ENCODE results near the gene TRABD2B. TPM values are rescaled to one million over a fixed set of nuclear protein-coding genes. Genes with fewer than 3 reads are reported as not detected.

TRABD2B gene
- not detected for total RNA-seq

DNA sequence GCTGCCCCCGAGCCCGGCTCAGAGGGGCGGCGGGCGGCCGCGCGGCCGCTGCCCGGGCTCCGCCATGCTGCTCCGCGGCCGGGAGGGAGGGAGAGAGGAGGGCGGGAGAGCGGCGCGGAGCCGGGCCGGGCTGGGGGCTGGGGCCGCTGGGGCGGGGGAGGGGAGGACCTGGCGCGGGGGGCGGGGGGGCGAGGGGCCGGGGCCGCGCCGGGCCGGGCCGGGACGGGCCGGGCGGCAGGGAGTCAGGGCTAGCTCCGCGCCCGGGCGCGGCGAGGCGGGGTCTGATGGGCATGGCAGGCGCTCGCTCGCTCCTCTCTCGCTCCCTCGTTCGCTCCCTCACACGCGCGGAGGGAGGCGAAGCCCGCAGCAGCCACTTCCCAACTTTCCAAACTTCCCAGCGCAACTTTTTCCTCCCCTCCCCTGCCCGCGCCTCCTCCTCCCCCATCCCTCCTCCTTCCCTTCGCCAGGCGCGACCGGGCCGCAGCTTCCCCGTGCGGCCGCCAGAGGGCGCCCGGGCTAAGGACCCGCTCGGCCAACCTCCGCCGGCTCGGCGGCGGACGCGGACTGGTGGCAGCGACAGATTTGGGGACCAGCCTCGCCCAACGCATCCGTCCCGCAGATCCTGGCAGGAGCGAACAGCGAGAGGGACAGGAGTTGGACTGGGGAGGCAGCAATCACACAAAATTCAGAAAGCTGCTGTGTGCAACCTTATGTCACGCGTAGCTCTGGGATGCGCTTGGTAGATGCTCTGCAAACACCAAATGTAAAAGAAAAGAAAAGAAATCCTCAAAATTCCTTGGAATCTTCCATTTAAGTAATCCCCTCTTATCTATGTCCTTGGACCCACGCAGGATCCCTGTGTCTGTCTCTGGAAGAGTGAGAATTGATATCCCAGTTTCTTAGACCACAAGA is at the start of gene TRABD2B:
TSS of gene TRABD2B (minus strand) at position 97 of the 912 bp plus-strand sequence.
- ChIA-PET CTCF (interaction anchor here (0.5 to 2.4 kb wide), 6 partner anchors 11 to 70 kb away, joined by 3 to 8 read pairs (median 3); no protein-coding TSS in a partner anchor), POLR2A (interaction anchor here (0.6 kb wide), 1 partner anchor 44 kb away, joined by 3 read pairs; no protein-coding TSS in a partner anchor)

DNA sequence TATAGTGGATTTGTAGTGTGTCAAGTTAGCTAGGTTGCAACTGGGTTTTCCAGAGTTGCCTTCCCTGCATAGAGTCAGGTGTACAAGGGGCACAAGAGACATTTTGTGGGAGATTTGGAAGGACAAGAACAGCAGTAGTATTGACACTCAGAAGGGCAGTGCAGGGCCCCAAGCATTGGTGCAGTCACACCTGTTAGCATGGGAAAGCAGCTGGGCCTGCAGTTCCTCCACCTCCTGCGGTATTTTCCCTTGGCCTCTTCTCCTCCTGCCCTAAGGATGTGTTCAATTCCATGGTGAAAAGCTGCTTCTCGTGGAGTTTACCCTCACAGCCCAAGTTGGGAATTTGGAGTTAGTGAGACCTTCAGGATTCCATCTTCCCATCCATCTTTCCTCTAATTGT is 47.1 kb upstream of the TRABD2B start:
- POLR2A ChIA-PET, result no interaction called here
- CTCF ChIA-PET, result no interaction called here

DNA sequence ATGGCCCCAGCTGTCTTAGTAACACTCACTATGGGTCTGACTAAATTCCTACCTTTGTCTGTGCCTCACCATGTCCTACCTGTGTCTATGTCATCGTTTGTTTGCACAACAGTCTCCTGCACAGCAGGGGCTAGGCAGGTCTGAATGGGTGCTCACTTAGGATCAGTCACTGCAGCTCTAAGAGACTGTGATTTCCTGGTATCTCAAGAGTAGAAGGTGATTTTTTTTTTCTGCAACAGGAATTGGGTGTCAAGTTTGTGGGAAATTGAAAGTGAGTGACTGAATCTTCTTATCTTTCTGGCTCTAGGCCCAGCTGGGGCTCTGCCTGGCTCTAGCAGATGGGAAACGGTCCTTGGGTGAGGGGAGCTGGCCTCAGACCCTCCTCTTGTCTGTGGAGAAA is 46.4 kb upstream of the TRABD2B start:
- CTCF ChIA-PET, result no interaction called here
- POLR2A ChIA-PET, result no interaction called here

DNA sequence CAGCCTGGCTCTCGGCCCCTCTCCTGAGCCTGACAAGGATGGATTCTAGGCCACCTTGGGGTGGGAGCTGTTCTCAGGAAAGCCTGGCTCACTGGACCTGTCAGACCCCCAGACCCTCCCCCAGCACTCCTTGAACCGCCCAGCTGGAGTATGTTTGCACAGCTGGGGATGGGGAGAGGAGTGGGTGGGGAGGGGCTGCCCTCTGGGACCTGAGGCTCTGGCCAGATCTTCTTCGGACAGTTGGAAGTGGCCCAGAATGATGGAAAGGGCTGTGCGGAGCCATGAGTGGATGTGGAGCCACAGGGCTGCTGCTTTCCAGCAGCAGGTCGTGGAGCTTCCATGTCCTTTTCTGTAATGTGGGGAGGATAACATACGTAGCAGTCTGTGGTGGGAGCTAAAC is 43.0 kb upstream of the TRABD2B start:
- ChIA-PET POLR2A (no interaction called here), CTCF (no interaction called here)

DNA sequence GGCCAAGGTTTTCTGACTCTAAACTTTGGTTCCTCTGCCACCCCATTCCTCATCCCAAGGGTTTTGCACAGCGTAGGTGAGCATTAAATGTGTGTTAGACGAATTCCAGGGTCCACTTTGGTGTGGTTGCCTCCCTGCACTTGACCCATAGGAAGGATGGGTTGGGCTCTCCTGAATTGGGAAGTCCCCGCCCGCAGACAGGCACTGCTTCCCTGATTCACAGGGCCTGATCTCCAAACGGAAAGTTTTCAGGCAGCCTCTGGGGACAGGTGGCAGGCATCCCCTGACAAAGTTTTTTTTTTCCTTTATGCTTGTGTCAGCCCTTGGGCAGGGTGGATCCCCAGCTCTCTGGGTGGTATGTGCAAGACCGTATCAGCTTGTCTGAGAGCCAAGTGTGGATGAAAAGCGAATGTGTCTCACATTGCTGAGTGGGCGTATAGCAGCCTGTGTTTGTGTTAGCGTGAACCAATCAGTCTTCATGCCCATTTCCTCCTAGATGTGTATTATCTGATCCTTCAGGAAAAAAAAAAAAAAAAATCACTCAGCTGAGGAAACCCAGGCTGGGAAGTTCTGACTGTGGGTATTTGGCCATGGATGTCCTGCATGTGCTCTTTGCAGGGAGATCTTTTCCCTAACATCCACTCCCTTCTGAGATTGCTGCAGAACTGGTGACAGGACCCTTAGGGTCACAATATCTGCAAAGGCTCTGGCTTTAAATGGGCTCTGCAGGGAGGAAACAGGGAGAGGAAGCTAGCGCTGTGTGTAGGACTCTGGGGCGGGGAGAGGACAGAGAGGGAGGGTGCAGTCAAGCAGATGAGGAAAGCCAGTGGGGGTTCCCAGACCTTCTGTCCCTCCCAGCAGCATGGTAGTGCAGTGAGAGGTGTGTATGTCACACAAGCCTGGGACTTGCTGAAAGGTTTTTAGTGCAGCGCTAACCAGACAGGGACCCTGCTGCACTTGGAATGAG is 42.2 kb upstream of the TRABD2B start:
- POLR2A ChIA-PET, result no interaction called here
- CTCF ChIA-PET, result no interaction called here

DNA sequence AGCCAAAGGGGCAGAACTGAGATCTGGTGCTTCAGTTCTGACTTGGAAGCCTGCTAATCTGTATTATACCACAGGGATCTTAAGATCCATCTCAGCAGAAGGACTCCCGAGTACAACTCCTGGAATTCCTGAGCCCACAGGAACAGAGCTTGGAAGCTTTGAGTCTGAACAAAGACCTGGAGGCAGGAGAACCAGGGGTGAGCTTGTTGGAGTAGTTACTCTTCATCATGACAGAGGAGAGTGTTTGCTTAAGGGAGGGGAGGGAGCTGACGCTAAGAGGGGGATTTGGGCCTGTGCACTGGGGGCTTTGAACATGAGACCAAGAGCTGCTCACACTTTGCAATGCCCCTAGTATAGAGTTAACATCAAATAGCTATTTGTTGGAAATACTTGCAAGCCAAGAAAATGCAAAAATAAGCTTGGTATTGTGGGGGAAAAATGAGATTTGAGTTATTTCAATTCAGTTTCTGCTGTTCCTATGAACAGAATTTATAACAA is 41.1 kb upstream of the TRABD2B start:
- POLR2A ChIA-PET, result no interaction called here
- CTCF ChIA-PET, result no interaction called here

DNA sequence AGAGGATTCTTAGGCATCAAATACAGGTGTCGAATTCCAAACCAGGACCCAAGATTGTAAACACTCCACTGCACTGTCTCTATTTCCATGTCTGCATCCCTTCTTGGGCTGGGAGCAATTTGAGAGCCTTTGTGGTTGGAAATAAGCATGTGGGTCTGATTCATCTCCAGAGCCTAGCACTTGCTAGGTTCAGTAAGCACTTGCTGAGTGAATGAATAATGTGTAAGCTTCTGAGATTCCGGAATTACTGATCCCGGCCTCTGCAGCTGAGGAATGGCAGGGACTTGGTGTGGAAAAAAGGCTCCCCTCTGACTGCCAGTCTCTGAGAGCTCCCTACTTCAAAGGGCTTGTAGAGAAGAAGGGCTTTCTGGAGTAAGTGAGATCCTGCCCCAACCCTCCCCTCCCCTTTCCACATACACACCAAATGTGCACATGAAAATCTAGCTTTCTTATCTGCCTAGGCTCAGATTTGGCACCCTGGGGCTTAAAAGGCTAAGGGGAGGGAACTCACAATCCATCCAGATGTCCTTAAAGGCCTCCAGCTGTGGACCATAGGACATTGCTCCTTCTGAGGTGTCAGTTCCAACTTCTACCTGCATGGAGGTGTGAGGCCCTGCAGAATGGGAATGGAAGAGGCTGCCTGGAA is 39.6 kb upstream of the TRABD2B start:
- CTCF ChIA-PET, result no interaction called here

DNA sequence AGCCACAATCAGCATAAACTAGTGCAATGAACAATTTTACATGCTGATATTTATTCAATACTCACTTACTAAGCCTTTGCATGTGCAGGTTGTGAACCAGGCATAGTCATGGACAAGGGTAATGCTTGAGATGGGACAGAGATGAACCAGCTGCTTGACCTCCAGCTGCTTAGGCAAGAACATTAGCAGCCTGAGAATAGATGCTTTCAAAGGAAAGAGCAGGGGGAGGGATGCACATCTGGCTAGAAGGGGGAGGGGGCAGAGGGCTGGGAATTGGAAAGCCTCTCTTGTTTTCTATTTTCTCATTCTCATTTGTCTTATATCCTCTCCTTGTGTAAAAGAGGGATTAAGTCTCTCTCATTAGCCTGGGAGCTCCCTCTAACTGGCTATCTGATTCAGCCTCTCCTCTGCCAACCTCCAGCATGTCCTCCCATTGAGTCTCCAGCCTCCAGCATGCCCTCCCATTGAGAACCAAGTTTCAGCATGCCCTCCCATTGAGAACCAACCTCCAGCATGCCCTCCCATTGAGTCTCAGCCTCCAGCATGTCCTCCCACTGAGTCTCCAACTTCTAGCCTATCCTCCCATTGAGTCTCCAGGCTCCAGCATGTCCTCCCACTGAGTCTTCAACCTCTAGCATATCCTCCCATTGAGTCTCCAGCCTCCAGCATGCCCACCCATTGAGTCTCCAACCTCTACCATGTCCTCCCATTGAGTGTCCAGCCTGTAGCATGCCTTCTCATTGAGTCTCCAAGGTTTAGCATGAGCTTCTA is 38.4 kb upstream of the TRABD2B start:
- ChIA-PET POLR2A (no interaction called here), CTCF (no interaction called here)

More for the DNA sequence above, 39.6 kb upstream of the TRABD2B start:
- POLR2A ChIA-PET, result no interaction called here

DNA sequence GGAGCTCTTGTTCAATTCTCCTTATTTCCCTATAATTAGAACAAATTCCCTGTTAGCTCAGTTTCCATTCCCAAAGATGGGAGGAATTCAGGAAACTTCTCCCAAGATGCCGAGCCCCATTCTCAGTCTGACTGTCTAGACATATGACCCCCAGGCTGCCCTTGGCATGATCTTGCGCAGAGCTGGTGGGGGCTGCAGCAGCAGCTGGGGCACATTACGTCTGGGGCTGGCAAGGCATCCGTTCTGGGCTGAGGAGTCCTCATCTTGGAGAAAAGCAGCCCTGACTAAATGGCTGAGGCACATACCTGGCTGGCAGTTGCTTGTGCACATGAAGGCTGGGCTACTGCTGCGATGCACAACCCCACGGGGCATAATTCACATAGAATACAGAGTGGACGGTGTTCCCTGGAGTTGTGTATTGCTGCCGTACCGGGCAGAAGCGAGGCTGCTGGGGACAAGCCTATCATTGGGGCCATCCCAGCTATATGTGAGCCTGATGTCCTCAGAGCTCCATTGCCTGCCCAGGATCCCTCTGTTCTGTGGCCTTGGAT is 36.4 kb upstream of the TRABD2B start:
- POLR2A ChIA-PET, result no interaction called here

DNA sequence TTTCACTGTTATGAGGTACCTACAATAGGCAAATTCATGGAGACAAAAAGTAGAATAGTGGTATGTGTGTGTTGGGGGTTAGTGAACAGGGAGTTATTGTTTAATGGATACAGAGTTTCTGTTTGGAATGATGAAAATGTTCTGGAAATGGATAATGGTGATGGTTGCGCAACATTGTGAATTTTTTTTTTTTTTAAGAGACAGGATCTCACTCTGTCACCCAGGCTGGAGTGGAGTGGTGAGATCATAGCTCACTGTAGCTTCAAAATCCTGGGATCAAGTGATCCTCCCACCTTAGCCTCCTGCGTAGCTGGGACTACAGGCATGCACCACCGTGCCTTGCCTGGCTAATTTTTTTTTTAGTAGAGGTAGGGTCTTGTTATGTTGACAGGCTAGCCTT is 34.5 kb upstream of the TRABD2B start:
- CTCF ChIA-PET, result no interaction called here

More for the DNA sequence above, 36.4 kb upstream of the TRABD2B start:
- CTCF ChIA-PET, result no interaction called here

DNA sequence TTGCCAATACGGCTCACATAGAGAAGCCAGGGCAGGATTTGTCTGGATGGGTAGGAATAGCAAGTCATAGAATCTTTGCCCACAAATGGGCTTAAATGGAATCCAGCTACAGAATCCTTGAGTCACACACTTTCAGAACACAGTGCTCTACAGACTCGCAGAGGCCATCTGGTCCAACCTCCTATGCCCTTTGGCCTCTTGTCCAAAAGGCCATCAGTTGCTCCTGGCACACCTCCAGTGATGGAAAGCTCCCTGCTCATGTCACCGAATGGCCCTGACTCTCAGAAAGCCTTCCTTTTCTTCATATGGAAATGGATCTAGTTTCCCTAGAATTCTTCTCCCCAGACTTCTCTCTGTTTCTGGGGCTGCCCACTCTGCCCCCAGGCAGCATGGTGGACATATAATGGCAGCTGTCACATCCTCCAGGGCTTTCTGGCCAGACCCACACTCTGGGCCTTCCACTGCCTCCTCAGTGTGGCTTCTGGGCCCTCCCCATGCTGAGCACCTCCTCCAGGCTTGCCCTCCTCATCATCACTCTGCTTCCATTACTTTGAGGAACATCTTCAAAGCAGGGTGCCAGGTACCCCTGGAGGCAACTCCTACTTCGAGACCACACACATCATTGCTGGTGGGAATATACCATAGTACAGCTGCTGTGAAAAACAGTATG is 33.6 kb upstream of the TRABD2B start:
- CTCF ChIA-PET, result no interaction called here
- POLR2A ChIA-PET, result no interaction called here

More for the DNA sequence above, 34.5 kb upstream of the TRABD2B start:
- POLR2A ChIA-PET, result no interaction called here

DNA sequence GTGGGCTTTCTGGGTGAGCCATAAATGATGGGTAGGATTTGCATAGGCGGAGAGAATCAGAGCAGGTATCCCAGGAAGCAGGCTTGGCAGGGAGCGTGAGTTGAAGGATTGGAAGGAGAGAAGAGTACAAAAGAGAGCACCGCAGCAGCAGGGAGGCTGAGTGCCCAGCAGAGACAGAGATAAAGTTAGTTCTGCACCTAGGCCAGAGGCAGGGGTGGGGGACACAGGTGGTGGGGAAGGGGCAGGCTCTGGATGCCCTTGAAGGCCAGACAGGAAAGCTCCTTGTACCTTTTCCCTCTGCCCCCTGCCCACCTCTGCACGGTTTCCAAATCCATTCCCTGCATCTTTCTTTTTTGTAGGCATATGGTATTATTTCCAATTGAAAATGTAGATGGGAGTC is 33.0 kb upstream of the TRABD2B start:
- ChIA-PET POLR2A (no interaction called here), CTCF (no interaction called here)

DNA sequence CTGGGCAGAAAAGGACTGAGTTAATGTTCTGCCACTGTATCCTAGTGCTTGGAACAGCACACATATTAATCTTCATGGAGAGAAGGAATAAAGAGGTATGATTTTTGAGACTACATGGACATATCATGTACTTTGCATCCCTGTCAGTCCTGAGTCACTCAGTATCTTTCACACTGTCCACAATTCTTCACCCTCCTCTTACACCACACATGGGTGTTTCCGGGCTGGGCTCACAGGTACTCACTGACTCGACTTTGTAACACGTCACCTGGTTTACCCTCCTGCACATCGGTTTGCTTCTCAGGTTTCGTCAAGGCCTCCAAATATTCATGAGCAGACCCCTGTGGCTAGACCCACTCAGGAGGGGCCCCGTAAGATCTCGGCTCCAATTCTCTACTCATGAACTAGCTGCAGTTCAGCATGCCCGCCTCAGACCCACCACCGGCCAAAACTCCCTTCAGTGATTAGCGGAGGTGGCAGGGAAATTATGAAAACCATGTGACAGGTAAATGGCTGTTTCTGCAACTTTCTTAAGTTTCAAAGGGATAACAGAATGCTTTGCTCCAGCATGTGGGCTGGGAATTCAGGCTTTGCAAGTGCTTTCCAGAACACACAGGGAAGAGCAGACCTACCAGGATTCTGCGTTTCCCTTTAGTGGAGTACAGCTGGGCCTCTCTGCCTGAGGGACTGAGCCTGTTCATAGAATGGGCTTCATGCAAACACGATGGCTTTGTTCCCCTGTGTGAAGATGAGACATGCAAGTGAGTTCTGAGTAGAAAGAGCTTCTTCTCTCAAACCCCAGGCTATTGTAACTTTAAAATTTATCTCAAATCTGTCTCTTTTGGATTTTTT is 31.3 kb upstream of the TRABD2B start:
- CTCF ChIA-PET, result no interaction called here
- POLR2A ChIA-PET, result no interaction called here

DNA sequence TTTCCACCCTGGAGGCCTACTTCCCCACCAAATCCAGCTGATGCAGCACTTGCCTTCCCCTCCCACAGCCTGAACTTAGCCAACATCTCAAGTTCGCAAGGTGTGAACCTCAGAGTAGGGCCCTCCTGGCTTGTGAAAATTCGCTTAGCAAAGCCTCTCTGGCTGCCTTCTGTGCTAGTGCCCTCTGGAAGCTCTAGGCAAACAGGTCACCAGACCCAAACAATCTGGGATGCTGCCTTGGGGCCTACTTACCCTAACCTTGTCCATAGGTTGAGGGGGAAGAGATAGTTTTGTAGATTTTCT is 30.3 kb upstream of the TRABD2B start:
- ChIA-PET CTCF (no interaction called here), POLR2A (no interaction called here)

DNA sequence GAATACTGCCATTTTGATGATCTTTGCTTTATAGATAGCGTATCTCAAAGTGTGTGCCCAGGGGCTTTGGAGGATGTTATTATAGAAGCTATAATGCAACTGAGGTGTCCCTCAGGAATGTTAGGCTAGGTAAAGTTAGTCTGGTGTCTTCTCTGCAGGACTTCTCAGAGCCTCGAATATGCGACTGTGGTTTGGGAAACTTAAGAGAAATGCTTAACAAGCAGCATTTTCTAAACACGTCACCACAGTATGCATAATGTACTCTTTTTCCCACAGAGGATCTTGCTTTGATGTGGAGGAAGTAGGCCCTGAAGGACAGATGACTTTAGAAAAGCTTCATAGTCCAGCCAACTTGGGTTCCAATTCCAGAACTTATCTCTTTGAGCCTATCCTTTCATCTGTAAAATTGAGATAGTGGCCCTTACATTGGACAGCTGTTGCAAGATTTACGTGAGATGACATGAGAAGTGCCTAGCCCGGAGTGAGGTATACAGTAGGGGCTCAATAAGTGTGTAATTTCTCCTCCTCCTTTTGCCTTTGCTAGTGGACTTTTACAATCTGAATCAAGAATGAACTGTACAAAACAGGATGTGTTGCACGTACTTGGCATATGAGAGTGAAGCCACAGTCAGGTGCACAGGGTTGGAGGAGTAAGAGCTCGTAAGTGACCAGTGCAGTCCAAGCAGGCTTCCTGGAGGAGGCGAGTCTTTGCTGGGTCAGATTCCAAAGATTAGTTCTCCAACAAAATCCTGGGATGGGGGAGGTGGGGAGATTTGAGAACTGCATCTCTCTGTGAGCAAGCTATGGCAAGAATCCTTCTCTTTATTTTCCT is 29.7 kb upstream of the TRABD2B start:
- CTCF ChIA-PET, result no interaction called here
- POLR2A ChIA-PET, result no interaction called here

DNA sequence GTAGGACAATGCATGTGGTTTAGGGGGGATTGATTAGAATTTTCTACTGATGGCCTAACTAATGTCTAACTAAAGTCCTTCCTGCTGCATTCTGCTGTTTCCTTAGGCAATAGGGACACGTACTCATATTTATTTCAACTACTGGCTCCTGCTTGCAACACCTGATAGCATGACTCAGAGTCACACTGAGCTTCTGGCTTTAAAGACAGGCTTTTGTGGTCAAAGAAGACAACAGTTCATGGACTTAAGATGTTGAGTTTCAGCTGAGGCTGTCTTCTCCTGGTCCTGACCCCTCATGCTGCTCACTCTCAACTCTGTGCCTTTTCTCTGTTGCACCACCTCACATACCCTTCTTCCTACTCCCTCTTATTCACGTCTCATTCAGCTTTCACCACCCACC is 29.1 kb upstream of the TRABD2B start:
- ChIA-PET POLR2A (no interaction called here), CTCF (no interaction called here)

DNA sequence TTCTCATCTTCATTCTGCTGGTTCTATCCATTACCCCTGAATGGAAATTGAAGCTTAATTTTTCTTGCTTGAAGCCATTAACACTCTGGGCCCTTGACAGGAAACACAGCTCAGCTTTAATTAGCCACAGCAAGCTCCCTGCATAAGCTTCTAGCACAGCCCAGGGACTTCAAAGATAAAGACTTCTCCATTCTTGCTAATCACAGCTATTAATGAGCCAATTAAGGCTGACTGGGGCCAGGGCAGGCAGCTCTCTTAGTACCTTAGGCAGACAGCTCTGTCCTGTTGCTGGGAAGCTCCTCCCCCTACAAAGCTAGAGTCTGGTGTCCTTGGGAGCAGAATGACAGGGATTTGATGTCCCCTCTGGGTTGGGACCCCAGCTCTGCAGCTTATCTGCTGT is 27.9 kb upstream of the TRABD2B start:
- POLR2A ChIA-PET, result no interaction called here

More for the DNA sequence above, 27.9 kb upstream of the TRABD2B start:
- CTCF ChIA-PET, result no interaction called here

Measured in activated CD8-positive, alpha-beta memory T cell treated with anti-CD3 and anti-CD28 coated beads for 36 hours (primary cell).